H1 (cell line): ENCODE results near the gene CCL15. TPM values are rescaled to one million over a fixed set of nuclear protein-coding genes. Genes with fewer than 3 reads are reported as not detected.

Source experiments
- CTCF ChIA-PET: fragments of 300-600 bp; sonication (Branson Sonifier 250); formaldehyde crosslinking; loops from one replicate; lab custom pipeline; 2021; ENCODE audit not compliant: partially characterized antibody; lab: Charles Lee
- POLR2A ChIA-PET: fragments of 300-600 bp; sonication (Branson Sonifier 250); formaldehyde crosslinking; loops from one replicate; lab custom pipeline; 2021; ENCODE audit warnings: inconsistent platforms; ENCODE audit not compliant: partially characterized antibody; lab: Charles Lee
- DNase-seq, 2 experiments: peaks; one replicate each; pipeline versions ENCODE4 v3.0.0 to v3.0.0-alpha.2; 2010 to 2022; ENCODE audit warnings: low spot score in 2 of 2, low read depth in 1 of 2, mixed read lengths in 1 of 2
- FAIRE-seq: peaks from 2 replicates; lab custom pipeline; 2011; peaks lifted over from hg19 to GRCh38; lab: Jason Lieb, UNC
- H2AFZ ChIP-seq: 2 replicates; pipeline ENCODE4 v1.8.1; 2012; ENCODE audit warnings: low read length, inconsistent platforms
- H2AK5ac ChIP-seq: 2 replicates; pipeline ENCODE4 v1.6.1; 2013; ENCODE audit warnings: low read depth, low read length
- H2BK120ac ChIP-seq: replicated peaks from 2 replicates; pipeline ENCODE3; 2013; ENCODE audit warnings: low read depth, low read length, inconsistent platforms
- H2BK12ac ChIP-seq: 2 replicates; pipeline ENCODE4 v1.6.1; 2013; ENCODE audit warnings: low read depth, low read length
- H2BK15ac ChIP-seq: 2 replicates; pipeline ENCODE4 v1.6.1; 2013; ENCODE audit warnings: low read length
- H2BK20ac ChIP-seq: 2 replicates; pipeline ENCODE4 v1.6.1; 2013; ENCODE audit warnings: low read length
- H2BK5ac ChIP-seq: 2 replicates; pipeline ENCODE4 v1.6.1; 2013; ENCODE audit warnings: low read depth, low read length
- H3K14ac ChIP-seq: 2 replicates; pipeline ENCODE4 v1.6.1; 2013; ENCODE audit warnings: inconsistent platforms; ENCODE audit not compliant: insufficient read length
- H3K18ac ChIP-seq: 2 replicates; pipeline ENCODE4 v1.6.1; 2013; ENCODE audit warnings: low read length; ENCODE audit errors: extremely low read depth
- H3K23ac ChIP-seq: 2 replicates; pipeline ENCODE4 v1.6.1; 2013; ENCODE audit warnings: inconsistent platforms; ENCODE audit not compliant: insufficient read length
- H3K23me2 ChIP-seq: 2 replicates; pipeline ENCODE4 v1.6.1; 2013; ENCODE audit warnings: low read depth, low read length
- H3K27ac ChIP-seq: 2 replicates; pipeline ENCODE4 v1.6.1; 2011; ENCODE audit warnings: low read depth, low read length, inconsistent platforms
- H3K27me3 ChIP-seq, 4 experiments: replicated peaks in 1 of 4; 1 replicate in 1 of 4; 2 replicates in 3 of 4; pipeline versions ENCODE4 v1.6.1 to v1.8.1; 2011 to 2013; ENCODE audit warnings: low read length in 3 of 4, mild to moderate bottlenecking in 3 of 4, inconsistent platforms in 2 of 4, mixed read lengths in 2 of 4, moderate library complexity in 1 of 4; ENCODE audit not compliant: control insufficient read depth in 3 of 4, insufficient read depth in 3 of 4; ENCODE audit errors: extremely low read depth in 1 of 4
- H3K36me3 ChIP-seq, 4 experiments: 2 replicates each; pipeline versions ENCODE4 v1.6.1 to v1.8.1; 2011 to 2013; ENCODE audit warnings: mild to moderate bottlenecking in 4 of 4, low read length in 3 of 4, moderate library complexity in 2 of 4, control low read depth in 1 of 4, inconsistent platforms in 1 of 4; ENCODE audit not compliant: insufficient read depth in 4 of 4, control insufficient read depth in 2 of 4
- H3K4ac ChIP-seq: replicated peaks from 2 replicates; pipeline ENCODE3; 2013; ENCODE audit warnings: low read length, low read depth, mixed read lengths, inconsistent platforms; ENCODE audit not compliant: insufficient read length
- H3K4me1 ChIP-seq, 4 experiments: replicated peaks in 1 of 4; 1 replicate in 1 of 4; 2 replicates in 3 of 4; pipeline versions ENCODE4 v1.6.1 to v1.8.1; 2011 to 2013; ENCODE audit warnings: low read length in 3 of 4, inconsistent platforms in 2 of 4, mixed read lengths in 1 of 4; ENCODE audit not compliant: insufficient read depth in 4 of 4, control insufficient read depth in 3 of 4
- H3K4me2 ChIP-seq, 2 experiments: 2 replicates each; pipeline versions ENCODE4 v1.6.1 to v1.8.1; 2011 to 2013; ENCODE audit warnings: low read depth in 2 of 2, low read length in 2 of 2, control low read depth in 1 of 2, inconsistent platforms in 1 of 2, mild to moderate bottlenecking in 1 of 2; ENCODE audit not compliant: insufficient read depth in 1 of 2
- H3K4me3 ChIP-seq, 4 experiments: fragments of 200-600, 300-600 bp in 1 of 4; sonication (generic), shearing (Covaris generic), sonication (Bioruptor Twin) in 1 of 4; 2 replicates each; pipeline versions ENCODE4 v1.5.1 to v1.8.1; 2011 to 2016; ENCODE audit warnings: low read length in 4 of 4, low read depth in 3 of 4, control low read depth in 2 of 4, inconsistent platforms in 2 of 4, mild to moderate bottlenecking in 2 of 4, mixed read lengths in 1 of 4, moderate library complexity in 1 of 4; ENCODE audit not compliant: insufficient read depth in 2 of 4; ENCODE audit errors: extremely low read depth in 1 of 4
- H3K56ac ChIP-seq: replicated peaks from 2 replicates; pipeline ENCODE3; 2013; ENCODE audit warnings: low read depth, mild to moderate bottlenecking, mixed read lengths, low read length, inconsistent platforms; ENCODE audit not compliant: insufficient read length
- H3K79me1 ChIP-seq: 2 replicates; pipeline ENCODE4 v1.6.1; 2013; ENCODE audit warnings: low read depth, low read length, control low read depth
- H3K79me2 ChIP-seq, 2 experiments: 2 replicates each; pipeline versions ENCODE4 v1.6.1 to v1.8.1; 2012 to 2013; ENCODE audit warnings: low read length in 2 of 2, mild to moderate bottlenecking in 2 of 2, inconsistent platforms in 1 of 2; ENCODE audit not compliant: insufficient read depth in 2 of 2, control insufficient read depth in 1 of 2
- H3K9ac ChIP-seq, 4 experiments: replicated peaks in 1 of 4; 1 replicate in 1 of 4; 2 replicates in 3 of 4; pipeline versions ENCODE4 v1.6.1 to v1.8.1; 2011 to 2013; ENCODE audit warnings: low read depth in 3 of 4, low read length in 3 of 4, control low read depth in 2 of 4, mild to moderate bottlenecking in 2 of 4, moderate library complexity in 2 of 4, inconsistent platforms in 1 of 4; ENCODE audit errors: extremely low read depth in 1 of 4
- H3K9me3 ChIP-seq, 2 experiments: 2 replicates each; pipeline versions ENCODE4 v1.6.1 to v1.8.1; 2012 to 2013; ENCODE audit warnings: mild to moderate bottlenecking in 2 of 2, moderate library complexity in 2 of 2, control low read depth in 1 of 2, inconsistent platforms in 1 of 2, low read depth in 1 of 2, low read length in 1 of 2, mixed read lengths in 1 of 2; ENCODE audit not compliant: insufficient read depth in 2 of 2
- H4K20me1 ChIP-seq, 2 experiments: replicated peaks in 1 of 2; 2 replicates each; pipeline versions ENCODE3 to v1.8.1; 2011 to 2013; ENCODE audit warnings: inconsistent platforms in 2 of 2, low read length in 2 of 2, mild to moderate bottlenecking in 1 of 2; ENCODE audit not compliant: insufficient read depth in 2 of 2, control insufficient read depth in 1 of 2
- H4K5ac ChIP-seq: 2 replicates; pipeline ENCODE4 v1.6.1; 2013; ENCODE audit warnings: low read length, low read depth, mixed read lengths, inconsistent platforms; ENCODE audit not compliant: insufficient read length
- H4K8ac ChIP-seq: 2 replicates; pipeline ENCODE4 v1.8.0; 2013; ENCODE audit warnings: mild to moderate bottlenecking, moderate library complexity, low read length, inconsistent platforms; ENCODE audit not compliant: insufficient read depth; ENCODE audit errors: extremely low read depth
- H4K91ac ChIP-seq: replicated peaks from 2 replicates; pipeline ENCODE3; 2013; ENCODE audit warnings: low read length, mixed read lengths, inconsistent platforms; ENCODE audit not compliant: insufficient read length
- HDAC6 ChIP-seq: IDR thresholded peaks from one replicate; pipeline ENCODE4 v1.7.1; 2012; ENCODE audit warnings: low read depth, mild to moderate bottlenecking, inconsistent platforms, low read length, moderate library complexity
- POLR2A ChIP-seq, 2 experiments: IDR thresholded peaks; 1 replicate in 1 of 2; 2 replicates in 1 of 2; pipeline ENCODE4 v1.6.1; 2011; ENCODE audit warnings: low read depth in 2 of 2, low read length in 2 of 2, mild to moderate bottlenecking in 2 of 2; ENCODE audit errors: control extremely low read depth in 1 of 2
- RBBP5 ChIP-seq: IDR thresholded peaks from 2 replicates; pipeline ENCODE4 v1.7.1; 2012; ENCODE audit warnings: low read depth, mild to moderate bottlenecking, inconsistent platforms, low read length, moderate library complexity, borderline replicate concordance
- polyA plus RNA-seq, 7 experiments: library from polyadenylated mRNA; depleted of rRNA in 3 of 7; stranded (reverse) in 5 of 7; unstranded in 2 of 7; fragments of >200 nt in 5 of 7; fragments of 200-250 nt in 2 of 7; gene quantifications; 1 replicate in 5 of 7; 2 replicates in 1 of 7; 4 replicates in 1 of 7; pipeline versions ENCODE4 v1.2.1 to v1.2.3, GENCODE V29; 2011 to 2013; ENCODE audit warnings: missing spikeins in 2 of 7, mixed read lengths in 2 of 7
- total RNA-seq: library from RNA; stranded (reverse); fragmentation: NEBNext Ultra II Directional; extraction: Animal tissue kit (Norgen Biotek cat#: 25700); gene quantifications from 2 replicates; pipeline ENCODE4 v1.2.1, GENCODE V29; 2021

Gene CCL15
- total and polyA plus RNA-seq, 2 of the 8 experiments (the other 6 are each of a cell fraction or from before 2014, with no cell fraction given): not detected

DNA sequence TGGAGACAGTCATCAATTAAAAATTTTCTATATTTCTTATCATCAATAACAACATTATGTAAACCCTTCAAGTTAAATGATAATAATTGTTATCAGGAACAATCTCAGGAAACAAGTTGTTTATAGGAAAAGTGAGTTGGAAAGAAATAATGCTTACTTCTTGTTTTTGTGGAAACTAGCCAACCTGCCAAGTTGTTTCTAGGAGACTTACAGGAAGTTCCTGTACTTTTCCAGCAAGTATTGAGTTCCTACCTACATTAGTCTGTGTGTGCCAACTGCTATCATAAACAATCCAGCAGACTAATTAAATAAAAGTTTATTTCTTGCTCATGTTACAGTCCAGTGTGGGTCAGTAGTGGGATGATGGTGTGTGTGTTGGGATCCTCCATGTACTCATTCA lies 13.2 kb downstream of the CCL15 start:
- Histone ChIP-seq H3K14ac (no peak overlapping the region), H3K56ac (no peak overlapping the region), H2AFZ (no peak overlapping the region), H4K20me1 (no peaks in the 10 kb centered on the region), H4K5ac (no peak overlapping the region), H3K4me2 (no peak overlapping the region), H4K91ac (no peak overlapping the region), H2BK120ac (no peak overlapping the region), H2BK12ac (no peak overlapping the region), H2BK5ac (no peak overlapping the region), H3K9me3 (no peaks in the 10 kb centered on the region), H3K23me2 (no peaks in the 10 kb centered on the region), H3K79me1 (no peaks in the 10 kb centered on the region), H3K27ac (no peak overlapping the region), H3K4ac (no peak overlapping the region), H2BK20ac (no peak overlapping the region), H3K18ac (no peak overlapping the region), H3K23ac (no peak overlapping the region), H3K27me3 (no peaks in the 10 kb centered on the region), H3K79me2 (no peaks in the 10 kb centered on the region), H3K4me1 (no peaks in the 10 kb centered on the region), H2AK5ac (no peak overlapping the region), H3K36me3 (no peaks in the 10 kb centered on the region), H2BK15ac (no peak overlapping the region), H3K9ac (no peak overlapping the region), H4K8ac (no peak overlapping the region), H3K4me3 (no peak overlapping the region)
- DNase-seq (no peak), FAIRE-seq (no peak)
- ChIA-PET POLR2A (no interaction called here), CTCF (interaction anchor here (1.2 kb wide), 1 partner anchor 19 kb away, joined by 4 read pairs; no protein-coding TSS in a partner anchor)
- TF ChIP-seq HDAC6 (no peak), RBBP5 (no peak), POLR2A (IDR thresholded peaks at IDR 0.05; ENCODE audit: control extremely low read depth in 1 of 2, low read depth in 2 of 2, low read length in 2 of 2) (no peak)
